Loucy (cell line): ENCODE data around the gene AMOTL1.
A peak's percentile ranks its signal among the peaks of the same experiment; 100 is the strongest.

Experiments used
- H2AFZ ChIP-seq: fragments of 200-600 bp; sonication (generic); 2 replicates; pipeline ENCODE4 v1.6.0; 2016; ENCODE audit warnings: antibody characterized with exemption, mild to moderate bottlenecking, low read length, moderate library complexity
- H3F3A ChIP-seq: fragments of 200-600 bp; 2 replicates; pipeline ENCODE4 v1.6.0; 2016; ENCODE audit warnings: antibody characterized with exemption, low read depth, mild to moderate bottlenecking
- H3K27me3 ChIP-seq: fragments of 200-600 bp; sonication (generic); 2 replicates; pipeline ENCODE4 v1.6.1; 2014; ENCODE audit warnings: low read length, mild to moderate bottlenecking; ENCODE audit not compliant: insufficient read depth, poor library complexity, severe bottlenecking
- H3K36me3 ChIP-seq: fragments of 200-600 bp; sonication (generic); 2 replicates; pipeline ENCODE4 v1.6.1; 2016; ENCODE audit warnings: low read length; ENCODE audit not compliant: insufficient read depth
- H3K4me1 ChIP-seq: fragments of 200-600 bp; sonication (generic); 2 replicates; pipeline ENCODE4 v1.5.1; 2014; ENCODE audit warnings: low read length, mild to moderate bottlenecking; ENCODE audit not compliant: insufficient read depth, poor library complexity, severe bottlenecking
- H3K4me2 ChIP-seq: fragments of 200-600 bp; sonication (generic); 2 replicates; pipeline ENCODE4 v1.6.0; 2014; ENCODE audit warnings: antibody characterized with exemption, low read length, low read depth, mild to moderate bottlenecking; ENCODE audit not compliant: poor library complexity, severe bottlenecking
- H3K4me3 ChIP-seq: fragments of 200-600 bp; sonication (generic); 2 replicates; pipeline ENCODE4 v1.5.1; 2014; ENCODE audit warnings: low read length, mild to moderate bottlenecking, mixed read lengths; ENCODE audit not compliant: poor library complexity, severe bottlenecking
- H3K79me2 ChIP-seq: fragments of 200-600 bp; sonication (generic); 2 replicates; pipeline ENCODE4 v1.6.1; 2014; ENCODE audit warnings: low read length; ENCODE audit not compliant: insufficient read depth
- H3K9ac ChIP-seq: fragments of 200-600 bp; sonication (generic); 2 replicates; pipeline ENCODE4 v1.6.0; 2014; ENCODE audit warnings: mild to moderate bottlenecking, low read depth, low read length, moderate library complexity; ENCODE audit not compliant: poor library complexity, severe bottlenecking
- H3K9me2 ChIP-seq: fragments of 200-600 bp; sonication (generic); replicated peaks from 2 replicates; pipeline ENCODE4 v1.6.1; 2016; ENCODE audit warnings: low read depth, low read length, mixed read lengths
- H3K9me3 ChIP-seq: fragments of 200-600 bp; sonication (generic); 2 replicates; pipeline ENCODE4 v1.6.1; 2014; ENCODE audit warnings: mild to moderate bottlenecking, antibody characterized with exemption, low read length, low read depth; ENCODE audit not compliant: insufficient read depth
- H4K20me1 ChIP-seq: fragments of 200-600 bp; sonication (generic); 2 replicates; pipeline ENCODE4 v1.6.0; 2014; ENCODE audit warnings: antibody characterized with exemption, low read length, mild to moderate bottlenecking; ENCODE audit not compliant: insufficient read depth, poor library complexity, severe bottlenecking
- CTCF ChIP-seq: fragments of 200-600 bp; sonication (generic); conservative IDR thresholded peaks from 2 replicates; pipeline ENCODE4 v1.5.1; 2014; ENCODE audit warnings: mild to moderate bottlenecking, antibody characterized with exemption, low read length
- EZH2phosphoT487 ChIP-seq: fragments of 200-600 bp; IDR thresholded peaks from 2 replicates; pipeline ENCODE4 v1.6.1; 2018; ENCODE audit warnings: antibody characterized with exemption, mild to moderate bottlenecking, moderate library complexity, borderline replicate concordance

The AMOTL1 gene

GRCh38 chr11:94759522-94759921 lies 8.6 kb upstream of the AMOTL1 start:
- Histone ChIP-seq H3K4me2 (no peak overlapping the region), H3K9me3 (no peaks in the 10 kb centered on the region), H3K79me2 (no peaks in the 10 kb centered on the region), H3K9me2 (no peaks in the 10 kb centered on the region), H3K27me3 (no peaks in the 10 kb centered on the region), H3K4me3 (no peak overlapping the region), H3K4me1 (peaks cover 15% of the 10 kb centered on the region), H3K36me3 (no peaks in the 10 kb centered on the region), H3F3A (no peaks in the 10 kb centered on the region), H4K20me1 (no peaks in the 10 kb centered on the region), H2AFZ (no peak overlapping the region), H3K9ac (no peak overlapping the region)
- no peak for TF ChIP-seq CTCF
- TF ChIP-seq EZH2phosphoT487: no peak

GRCh38 chr11:94760296-94760695 lies 7.9 kb upstream of the AMOTL1 start:
- Histone ChIP-seq H3K9me3 (no peaks in the 10 kb centered on the region), H3K79me2 (no peaks in the 10 kb centered on the region), H4K20me1 (no peaks in the 10 kb centered on the region), H3F3A (no peaks in the 10 kb centered on the region), H3K9ac (no peak overlapping the region), H3K36me3 (no peaks in the 10 kb centered on the region), H3K4me1 (peaks cover 15% of the 10 kb centered on the region), H3K4me2 (no peak overlapping the region), H3K9me2 (no peaks in the 10 kb centered on the region), H2AFZ (no peak overlapping the region), H3K27me3 (no peaks in the 10 kb centered on the region), H3K4me3 (no peak overlapping the region)
- TF ChIP-seq CTCF: no peak
- TF ChIP-seq EZH2phosphoT487: no peak

- no peak overlapping the region for H3K4me2 ChIP-seq
- no peaks in the 10 kb centered on the region for H3K36me3 ChIP-seq
- H3K9me3 ChIP-seq: no peaks in the 10 kb centered on the region
- TF ChIP-seq EZH2phosphoT487: no peak
- TF ChIP-seq CTCF: peak; percentile 84
- no peaks in the 10 kb centered on the region for H3F3A ChIP-seq
- no peak overlapping the region for H3K9ac ChIP-seq
- H4K20me1 ChIP-seq: no peaks in the 10 kb centered on the region
- no peak overlapping the region for H2AFZ ChIP-seq
- H3K4me3 ChIP-seq: no peak overlapping the region
- peaks cover 7% of the 10 kb centered on the region for H3K4me1 ChIP-seq
- no peaks in the 10 kb centered on the region for H3K27me3 ChIP-seq
- no peaks in the 10 kb centered on the region for H3K79me2 ChIP-seq
- no peaks in the 10 kb centered on the region for H3K9me2 ChIP-seq
These were observed 5.9 kb upstream of the AMOTL1 start for GRCh38 chr11:94762208-94762607.
